GM19452 (cell line): ENCODE measurements around the gene CLASP2.
"Not testable (repeated sequence)": the region's sequence is repeated elsewhere in the genome, so short reads cannot be mapped to it uniquely, and the experiment has no call there.

ENCODE experiments used
- ATAC-seq: cut with Tn5 transposase; IDR thresholded peaks from one replicate; pipeline ENCODE4 v1.9.1; 2021; ENCODE audit not compliant: unreplicated experiment

CLASP2 gene

GRCh38 chr3:33717866-33718594 lies at the start of gene CLASP2:
TSS of gene CLASP2 (minus strand) at chr3:33718254. CDS start at chr3:33718002, 252 bp downstream.
- ATAC-seq, result peak; percentile 95

- no peak for ATAC-seq
Measured at GRCh38 chr3:33758864-33759263, 40.8 kb upstream of the CLASP2 start.

GRCh38 chr3:33758281-33758680 lies 40.2 kb upstream of the CLASP2 start:
- ATAC-seq, result no peak

DNA sequence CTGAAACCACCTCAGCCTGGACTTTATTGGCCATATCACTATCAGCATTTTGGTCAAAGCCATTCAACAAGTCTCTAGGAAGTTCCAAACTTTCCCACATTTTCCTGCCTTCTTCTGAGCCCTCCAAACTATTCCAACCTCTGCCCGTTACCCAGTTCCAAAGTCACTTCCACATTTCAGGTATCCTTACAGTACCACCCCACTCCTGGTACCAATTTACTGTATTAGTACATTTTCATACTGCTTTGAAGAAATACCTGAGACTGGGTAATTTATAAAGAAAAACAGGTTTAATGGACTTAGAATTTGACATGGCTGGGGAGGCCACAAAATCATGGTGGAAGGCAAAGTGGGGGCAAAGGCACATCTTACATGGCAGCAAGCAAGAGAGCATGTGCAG lies 36.3 kb upstream of the CLASP2 start:
- not testable (repeated sequence) for ATAC-seq

DNA sequence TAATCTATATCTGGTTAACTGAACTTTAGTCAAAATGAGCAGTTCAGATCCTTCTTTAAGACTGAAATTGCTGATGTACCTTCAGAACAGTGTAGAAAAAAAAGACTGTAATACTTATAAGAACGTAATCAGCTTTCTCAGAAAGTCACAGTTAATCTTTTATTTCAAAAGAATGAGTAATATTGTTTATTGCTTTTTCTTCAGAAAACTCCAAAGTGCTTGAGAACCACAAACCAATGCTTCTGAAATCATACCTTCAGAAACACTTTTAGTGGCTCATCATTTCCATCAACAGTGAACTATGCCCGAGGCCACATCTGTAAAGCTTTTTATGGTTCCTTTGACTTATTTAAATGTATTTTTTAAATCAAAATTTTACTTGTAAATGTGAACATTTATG lies 33.3 kb upstream of the CLASP2 start:
- no peak for ATAC-seq

DNA sequence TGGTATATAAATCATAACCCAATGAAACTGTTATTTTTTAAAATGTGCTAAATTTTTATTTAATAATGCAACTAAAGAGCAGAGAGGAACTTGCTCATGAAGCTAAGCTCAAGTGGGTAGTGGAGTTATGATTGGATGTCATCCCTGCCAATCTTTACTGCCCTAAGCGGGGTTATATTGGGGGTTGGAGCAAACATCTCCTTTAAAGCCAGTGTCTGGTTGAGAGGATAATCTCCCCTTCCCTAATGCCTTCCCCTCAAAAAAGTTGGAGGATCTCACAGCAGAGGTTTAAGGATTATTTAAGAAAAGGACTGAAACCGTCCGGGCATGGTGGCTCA lies 32.1 kb upstream of the CLASP2 start:
- ATAC-seq, result no peak

GRCh38 chr3:33749546-33750210 lies 31.6 kb upstream of the CLASP2 start:
- ATAC-seq, result no peak

DNA sequence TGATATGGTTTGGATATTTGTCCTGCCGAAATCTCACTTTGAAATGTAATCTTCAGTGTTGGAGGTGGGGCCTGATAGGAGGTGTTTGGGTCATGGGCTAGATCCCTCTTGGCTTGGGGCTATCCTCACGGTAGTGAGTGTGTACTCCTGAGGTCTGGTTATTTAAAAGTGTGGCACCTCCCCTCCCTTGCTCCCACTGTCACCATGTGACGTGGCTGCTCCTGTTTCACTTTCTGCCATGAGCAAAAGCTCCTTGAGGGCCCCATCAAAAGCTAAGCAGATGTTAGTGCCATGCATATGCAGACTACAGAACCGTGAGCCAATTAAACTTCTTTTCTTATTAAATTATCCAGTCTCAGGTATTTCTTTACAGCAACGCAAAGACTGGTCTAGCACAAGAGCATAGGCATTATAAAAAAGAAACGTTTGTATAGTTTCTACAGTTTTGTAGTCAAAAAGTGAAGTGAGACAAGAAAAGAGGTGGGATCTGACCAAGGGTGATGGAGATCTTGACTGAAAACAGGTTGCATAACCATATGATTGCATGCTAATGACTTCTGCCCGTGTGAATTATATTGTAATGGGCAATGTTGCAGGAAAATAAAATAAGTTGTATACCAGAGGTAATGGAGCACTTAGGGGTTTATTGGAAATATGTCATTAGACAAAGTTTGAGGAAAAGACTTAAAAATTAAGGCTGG lies 28.5 kb upstream of the CLASP2 start:
- ATAC-seq, result peak; percentile 54

GRCh38 chr3:33737146-33737545 lies 19.1 kb upstream of the CLASP2 start:
- ATAC-seq, result no peak

- ATAC-seq, result no peak
Measured at GRCh38 chr3:33732394-33732793, 14.3 kb upstream of the CLASP2 start.

- ATAC-seq, result no peak
Measured at GRCh38 chr3:33729993-33730392, 11.9 kb upstream of the CLASP2 start.

DNA sequence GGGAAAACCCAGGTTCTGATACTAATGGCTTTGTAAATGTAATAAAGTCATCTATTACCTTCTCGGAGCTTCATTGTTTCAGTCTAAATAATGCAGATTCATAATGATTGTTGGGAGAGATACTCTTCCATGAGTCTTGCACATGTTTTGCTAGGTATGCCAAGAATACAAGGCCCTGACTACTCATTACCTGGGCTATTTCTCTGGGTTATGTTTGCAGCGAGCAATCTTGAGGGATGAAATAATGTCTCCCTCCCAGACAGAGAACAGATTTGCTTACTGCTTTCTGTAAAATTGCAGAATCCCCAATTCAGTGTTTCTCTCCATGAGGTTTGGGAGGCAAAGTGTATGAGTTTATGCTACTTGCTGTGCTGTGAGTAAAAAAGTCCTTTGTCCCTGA lies 6.2 kb upstream of the CLASP2 start:
- no peak for ATAC-seq

- ATAC-seq, result no peak
Measured at GRCh38 chr3:33722626-33723370, 4.7 kb upstream of the CLASP2 start.

DNA sequence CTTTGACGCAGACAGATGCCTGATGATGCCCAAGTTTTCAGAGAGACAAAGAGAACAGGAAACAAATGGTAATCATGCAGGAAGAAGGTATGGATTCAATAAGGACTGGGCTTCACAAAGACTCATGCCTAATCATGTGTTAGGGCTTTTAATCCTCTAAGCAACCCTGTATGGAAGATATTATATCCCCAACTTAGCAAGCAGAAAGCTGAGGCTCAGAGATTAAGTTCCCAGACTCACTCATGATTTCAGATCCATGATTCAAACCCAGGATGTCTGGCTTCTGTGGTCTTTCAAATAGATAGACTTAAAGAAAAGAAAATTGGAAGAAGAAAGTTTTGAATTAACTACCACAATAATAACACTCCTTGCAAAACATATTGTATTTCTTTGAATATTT lies 4.1 kb upstream of the CLASP2 start:
- ATAC-seq, result no peak

DNA sequence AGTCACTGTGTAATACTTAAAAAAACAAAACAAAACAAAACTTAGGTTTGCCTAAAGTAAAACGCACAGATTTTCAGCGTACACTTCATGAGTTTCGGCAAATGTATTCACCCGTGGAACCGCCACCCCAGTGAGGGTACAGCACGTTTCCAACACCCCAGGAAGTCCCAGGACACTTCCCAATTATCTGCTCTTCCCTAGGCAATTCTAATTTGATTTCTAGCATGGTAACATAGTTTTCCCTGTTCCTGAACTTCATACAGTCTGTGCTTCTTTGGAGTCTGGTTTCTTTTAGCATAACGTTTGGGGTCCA lies 497 bp upstream of the CLASP2 start:
- peak; percentile 2 for ATAC-seq

- ATAC-seq, result peak; percentile 65
Measured at GRCh38 chr3:33717616-33717865, 513 bp downstream of the CLASP2 start.

DNA sequence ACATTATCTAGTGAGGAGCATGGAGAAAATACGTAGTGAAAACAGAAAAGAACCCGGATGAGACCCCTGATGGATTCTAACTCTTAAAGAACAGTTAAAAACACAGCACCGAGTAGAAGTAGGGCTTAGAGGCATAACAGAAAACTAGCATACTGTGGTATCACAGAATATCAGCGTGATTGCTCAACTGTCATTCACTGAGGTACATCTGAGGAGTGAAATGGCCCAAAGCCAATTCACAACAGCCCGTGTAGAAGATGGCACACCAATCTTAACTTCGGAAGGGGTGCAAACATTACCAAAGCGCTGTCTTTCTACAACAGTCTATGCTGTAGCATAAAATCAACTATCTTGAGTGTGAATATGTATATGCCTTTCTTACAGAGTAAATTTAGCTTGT lies 1.8 kb downstream of the CLASP2 start:
- ATAC-seq, result no peak

GRCh38 chr3:33711100-33711499 lies 7.0 kb downstream of the CLASP2 start:
- ATAC-seq, result no peak

GRCh38 chr3:33706056-33706455 lies 12.0 kb downstream of the CLASP2 start:
- ATAC-seq, result no peak

- no peak for ATAC-seq
Measured at GRCh38 chr3:33704891-33705290, 13.2 kb downstream of the CLASP2 start.

GRCh38 chr3:33699275-33699674 lies 18.8 kb downstream of the CLASP2 start:
- ATAC-seq, result no peak

DNA sequence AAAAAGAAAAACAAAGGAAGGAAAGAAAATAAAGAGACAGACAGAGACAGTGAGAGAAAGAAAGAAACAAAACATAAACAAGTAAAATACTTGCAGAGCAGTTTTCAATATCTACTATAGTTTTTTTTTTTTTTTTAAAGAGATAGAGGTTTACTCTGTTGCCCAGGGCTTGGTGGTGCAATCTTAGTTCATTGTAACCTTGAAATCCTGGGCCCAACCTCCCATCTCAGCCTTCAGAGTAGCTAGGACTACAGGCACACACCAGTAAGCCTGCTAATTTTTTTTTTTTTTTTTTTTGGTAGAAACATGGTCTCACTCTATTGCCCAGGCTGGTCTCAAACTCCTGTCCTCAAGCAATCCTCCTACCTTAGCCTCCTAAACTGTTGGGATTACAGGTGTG lies 23.1 kb downstream of the CLASP2 start:
- ATAC-seq, result no peak
